HEK293 (cell line): ENCODE data around the gene EPHX1.
A peak's percentile ranks its signal among the peaks of the same experiment; 100 is the strongest.

ENCODE experiments used
- CTCF ChIA-PET: fragments of 350-600 bp; formaldehyde crosslinking; extraction: SDS; loops from one replicate; lab custom pipeline; 2021; ENCODE audit warnings: antibody characterized with exemption; lab: Yijun Ruan, JAX
- POLR2A ChIA-PET: fragments of 300-600 bp; formaldehyde crosslinking; extraction: SDS; loops from one replicate; lab custom pipeline; 2020; ENCODE audit warnings: antibody characterized with exemption, inconsistent platforms; lab: Yijun Ruan, JAX
- H3K27ac ChIP-seq: fragments of 200-500 bp; sonication (Bioruptor generic); 2 replicates; pipeline ENCODE4 v1.5.1; 2014; ENCODE audit warnings: low read depth, low read length, control low read depth, inconsistent platforms; ENCODE audit errors: extremely low read depth
- H3K36me3 ChIP-seq, 2 experiments: fragments of 200-500 bp in 1 of 2; sonication (Bioruptor generic) in 1 of 2; 1 replicate in 1 of 2; 2 replicates in 1 of 2; pipeline ENCODE4 v1.5.1; 2014 to 2017; ENCODE audit warnings: inconsistent platforms in 2 of 2, low read length in 2 of 2; ENCODE audit not compliant: control insufficient read depth in 2 of 2, insufficient read depth in 1 of 2
- H3K4me1 ChIP-seq: fragments of 200-500 bp; sonication (Bioruptor generic); 2 replicates; pipeline ENCODE4 v1.5.1; 2014; ENCODE audit warnings: mild to moderate bottlenecking, low read length, inconsistent platforms; ENCODE audit not compliant: control insufficient read depth, insufficient read depth
- H3K4me3 ChIP-seq: 2 replicates; pipeline ENCODE4 v1.5.1; 2011; ENCODE audit warnings: low read depth, mild to moderate bottlenecking, control low read depth, low read length, moderate library complexity
- H3K9me3 ChIP-seq: fragments of 200-500 bp; sonication (Bioruptor generic); 2 replicates; pipeline ENCODE4 v1.5.1; 2014; ENCODE audit warnings: low read depth, low read length, inconsistent platforms; ENCODE audit not compliant: control insufficient read depth, insufficient read depth
- FEZF1 ChIP-seq: fragments of 450-650 bp; formaldehyde crosslinking; IDR thresholded peaks from 2 replicates; pipeline ENCODE4 v1.5.1; 2016; ENCODE audit warnings: missing biosample characterization, missing genetic modification characterization
- HIC1 ChIP-seq: fragments of 450-650 bp; formaldehyde crosslinking; IDR thresholded peaks from 2 replicates; pipeline ENCODE4 v1.5.1; 2016; ENCODE audit warnings: missing biosample characterization, missing genetic modification characterization
- HOXA7 ChIP-seq: sonication (generic); formaldehyde crosslinking; IDR thresholded peaks from 2 replicates; pipeline ENCODE4 v1.8.1; 2022; ENCODE audit warnings: missing genetic modification reagents, borderline replicate concordance
- KLF7 ChIP-seq: fragments of 450-650 bp; formaldehyde crosslinking; IDR thresholded peaks from 2 replicates; pipeline ENCODE4 v1.5.1; 2016; ENCODE audit warnings: missing biosample characterization, missing genetic modification characterization, borderline replicate concordance
- KLF9 ChIP-seq: fragments of 450-650 bp; formaldehyde crosslinking; IDR thresholded peaks from 2 replicates; pipeline ENCODE4 v1.5.1; 2016; ENCODE audit warnings: missing biosample characterization, missing genetic modification characterization, low read depth
- ZBTB11 ChIP-seq: fragments of 450-650 bp; formaldehyde crosslinking; conservative IDR thresholded peaks from 2 replicates; pipeline ENCODE4 v1.5.1; 2016; ENCODE audit warnings: low read depth, missing biosample characterization, missing genetic modification characterization
- ZBTB26 ChIP-seq: fragments of 450-650 bp; formaldehyde crosslinking; optimal IDR thresholded peaks from 2 replicates; pipeline ENCODE3; 2016; ENCODE audit warnings: missing biosample characterization, mild to moderate bottlenecking, missing genetic modification characterization
- ZFP41 ChIP-seq: fragments of 450-650 bp; formaldehyde crosslinking; IDR thresholded peaks from 2 replicates; pipeline ENCODE4 v1.5.1; 2016; ENCODE audit warnings: missing biosample characterization, missing genetic modification characterization, borderline replicate concordance
- ZNF121 ChIP-seq: fragments of 450-650 bp; formaldehyde crosslinking; IDR thresholded peaks from 2 replicates; pipeline ENCODE4 v1.5.1; 2016; ENCODE audit warnings: missing biosample characterization, missing genetic modification characterization
- ZNF223 ChIP-seq: fragments of 450-650 bp; formaldehyde crosslinking; IDR thresholded peaks from 2 replicates; pipeline ENCODE4 v1.5.1; 2016; ENCODE audit warnings: missing biosample characterization, missing genetic modification characterization
- ZNF292 ChIP-seq: fragments of 450-650 bp; formaldehyde crosslinking; IDR thresholded peaks from 2 replicates; pipeline ENCODE4 v1.5.1; 2016; ENCODE audit warnings: low read depth, missing biosample characterization, missing genetic modification characterization, borderline replicate concordance
- ZNF398 ChIP-seq: fragments of 450-650 bp; formaldehyde crosslinking; IDR thresholded peaks from 2 replicates; pipeline ENCODE4 v1.5.1; 2017; ENCODE audit warnings: missing biosample characterization, missing genetic modification characterization
- ZNF404 ChIP-seq: fragments of 450-650 bp; formaldehyde crosslinking; IDR thresholded peaks from 2 replicates; pipeline ENCODE4 v1.5.1; 2017; ENCODE audit warnings: missing biosample characterization, missing genetic modification characterization
- ZNF521 ChIP-seq: fragments of 450-650 bp; formaldehyde crosslinking; IDR thresholded peaks from 2 replicates; pipeline ENCODE4 v1.5.1; 2017; ENCODE audit warnings: missing biosample characterization, mild to moderate bottlenecking, missing genetic modification characterization
- ZNF623 ChIP-seq: fragments of 450-650 bp; formaldehyde crosslinking; IDR thresholded peaks from 2 replicates; pipeline ENCODE4 v1.5.1; 2016; ENCODE audit warnings: missing biosample characterization, missing genetic modification characterization
- ZNF639 ChIP-seq: fragments of 450-650 bp; formaldehyde crosslinking; IDR thresholded peaks from 2 replicates; pipeline ENCODE4 v1.5.1; 2016; ENCODE audit warnings: missing biosample characterization, missing genetic modification characterization
- ZNF777 ChIP-seq: fragments of 450-650 bp; formaldehyde crosslinking; IDR thresholded peaks from 2 replicates; pipeline ENCODE4 v1.5.1; 2017; ENCODE audit warnings: missing biosample characterization, missing genetic modification characterization, borderline replicate concordance
- ZNF792 ChIP-seq: fragments of 450-650 bp; formaldehyde crosslinking; IDR thresholded peaks from 2 replicates; pipeline ENCODE4 v1.5.1; 2016; ENCODE audit warnings: missing biosample characterization, missing genetic modification characterization
- ZXDB ChIP-seq: fragments of 450-650 bp; formaldehyde crosslinking; IDR thresholded peaks from 2 replicates; pipeline ENCODE4 v1.5.1; 2016; ENCODE audit warnings: missing biosample characterization, missing genetic modification characterization

The EPHX1 gene

GRCh38 chr1:225862581-225862950, 52.6 kb downstream of the EPHX1 start (continued):
- TF ChIP-seq ZNF792 (tag by site-specific recombination): no peak
- no peak for TF ChIP-seq ZBTB11 (tag by site-specific recombination)
- TF ChIP-seq ZNF404: no peak
- TF ChIP-seq HOXA7: no peak
- no peak for TF ChIP-seq ZFP41 (tag by site-specific recombination)

GRCh38 chr1:225863167-225863566, 53.2 kb downstream of the EPHX1 start:
- peaks cover 7 to 74% of the 10 kb centered on the region in 2 experiments; a peak in 2 of 3 replicates for H3K36me3 ChIP-seq
- no peak overlapping the region for H3K4me3 ChIP-seq
- POLR2A ChIA-PET: no interaction called here
- H3K27ac ChIP-seq: no peak overlapping the region
- TF ChIP-seq FEZF1 (tag by site-specific recombination) (peak; percentile 48; the same call in 1 of the 2 replicates), ZNF121 (tag by site-specific recombination) (peak; percentile 67; the same call in 1 of the 2 replicates), ZNF623 (tag by site-specific recombination) (no peak)
- H3K4me1 ChIP-seq: 0 out of 2 replicates have a peak, but pooled peaks cover 3% of the 10 kb centered on the region
- no peaks in the 10 kb centered on the region for H3K9me3 ChIP-seq
- CTCF ChIA-PET: no interaction called here

GRCh38 chr1:225865514-225865913, 55.6 kb downstream of the EPHX1 start:
- ChIA-PET POLR2A (interaction anchor here (0.7 kb wide), 1 partner anchor 1142 kb away, joined by 3 read pairs; no protein-coding TSS in a partner anchor), CTCF (interaction anchor here (1.1 kb wide), 1 partner anchor 12 kb away, joined by 4 read pairs; no protein-coding TSS in a partner anchor)
- no peak for TF ChIP-seq ZBTB26 (tag by site-specific recombination)
- TF ChIP-seq KLF7 (tag by site-specific recombination): no peak
- TF ChIP-seq ZNF777: no peak
- no peak for TF ChIP-seq ZNF398 (tag by site-specific recombination)
- no peak for TF ChIP-seq ZNF792 (tag by site-specific recombination)
- TF ChIP-seq ZXDB (tag by site-specific recombination): no peak
- no peak for TF ChIP-seq ZNF292 (tag by site-specific recombination)
- no peak for TF ChIP-seq ZNF521 (tag by site-specific recombination)
- no peak for TF ChIP-seq ZNF223 (tag by site-specific recombination)
- no peak for TF ChIP-seq ZNF639 (tag by site-specific recombination)
- no peak for TF ChIP-seq KLF9 (tag by site-specific recombination)
- TF ChIP-seq HIC1 (tag by site-specific recombination): no peak
- Histone ChIP-seq H3K36me3 (peaks cover 8 to 75% of the 10 kb centered on the region in 2 experiments; a peak in 2 of 3 replicates), H3K4me3 (no peak overlapping the region), H3K4me1 (0 out of 2 replicates have a peak, but pooled peaks cover 3% of the 10 kb centered on the region), H3K9me3 (no peaks in the 10 kb centered on the region), H3K27ac (no peak overlapping the region)
